H9 (cell line): ENCODE results near the gene CDH20. TPM values are rescaled to one million over a fixed set of nuclear protein-coding genes. Genes with fewer than 3 reads are reported as not detected.

ENCODE experiments used
- DNase-seq: peaks from one replicate; pipeline ENCODE4 v3.0.0-alpha.2; 2017
- H2AFZ ChIP-seq: one replicate; pipeline ENCODE4 v1.6.1; 2013; ENCODE audit warnings: mild to moderate bottlenecking, low read length, control low read depth, moderate library complexity
- H2AK5ac ChIP-seq: 2 replicates; pipeline ENCODE4 v1.6.1; 2013; ENCODE audit warnings: low read length, control low read depth, mixed read lengths; ENCODE audit not compliant: insufficient read length
- H2BK120ac ChIP-seq: one replicate; pipeline ENCODE4 v1.6.1; 2013; ENCODE audit warnings: low read depth, mild to moderate bottlenecking, low read length, control low read depth, inconsistent platforms; ENCODE audit not compliant: poor library complexity, severe bottlenecking
- H2BK12ac ChIP-seq: 2 replicates; pipeline ENCODE4 v1.6.1; 2013; ENCODE audit warnings: low read length, control low read depth, mixed read lengths, low read depth; ENCODE audit not compliant: insufficient read length
- H2BK15ac ChIP-seq: 2 replicates; pipeline ENCODE4 v1.6.1; 2013; ENCODE audit warnings: low read depth, low read length, control low read depth
- H2BK20ac ChIP-seq: one replicate; pipeline ENCODE4 v1.6.1; 2013; ENCODE audit warnings: low read depth, mild to moderate bottlenecking, low read length, control low read depth, inconsistent platforms; ENCODE audit not compliant: poor library complexity, severe bottlenecking
- H2BK5ac ChIP-seq: 2 replicates; pipeline ENCODE4 v1.6.1; 2013; ENCODE audit warnings: low read length, control low read depth, mixed read lengths; ENCODE audit not compliant: insufficient read length
- H3K14ac ChIP-seq: 2 replicates; pipeline ENCODE4 v1.6.1; 2013; ENCODE audit warnings: low read length, control low read depth; ENCODE audit not compliant: insufficient read depth
- H3K18ac ChIP-seq: 2 replicates; pipeline ENCODE4 v1.6.1; 2013; ENCODE audit warnings: low read depth, mild to moderate bottlenecking, mixed read lengths, low read length, control low read depth; ENCODE audit not compliant: insufficient read length
- H3K23ac ChIP-seq: 2 replicates; pipeline ENCODE4 v1.6.1; 2013; ENCODE audit warnings: low read length, control low read depth, mixed read lengths, low read depth; ENCODE audit not compliant: insufficient read length
- H3K23me2 ChIP-seq: 2 replicates; pipeline ENCODE4 v1.6.1; 2013; ENCODE audit warnings: low read depth, mild to moderate bottlenecking, mixed read lengths, low read length, control low read depth; ENCODE audit not compliant: insufficient read length, poor library complexity, severe bottlenecking
- H3K27ac ChIP-seq: 2 replicates; pipeline ENCODE4 v1.5.1; 2013; ENCODE audit warnings: low read length, control low read depth, mixed read lengths, low read depth; ENCODE audit not compliant: insufficient read length
- H3K27me3 ChIP-seq: 2 replicates; pipeline ENCODE4 v1.6.1; 2013; ENCODE audit warnings: low read length, control low read depth, inconsistent platforms; ENCODE audit not compliant: insufficient read depth
- H3K4ac ChIP-seq: 2 replicates; pipeline ENCODE4 v1.6.1; 2013; ENCODE audit warnings: low read depth, mild to moderate bottlenecking, control low read depth, inconsistent platforms, low read length, moderate library complexity
- H3K4me1 ChIP-seq: 2 replicates; pipeline ENCODE4 v1.6.1; 2013; ENCODE audit warnings: low read length, control low read depth, inconsistent platforms; ENCODE audit not compliant: insufficient read depth
- H3K4me2 ChIP-seq: 2 replicates; pipeline ENCODE4 v1.6.1; 2013; ENCODE audit warnings: low read length, control low read depth, mixed read lengths; ENCODE audit not compliant: insufficient read length, insufficient read depth
- H3K56ac ChIP-seq: 2 replicates; pipeline ENCODE4 v1.6.1; 2013; ENCODE audit warnings: low read depth, mild to moderate bottlenecking, mixed read lengths, low read length, control low read depth; ENCODE audit not compliant: insufficient read length
- H3K79me1 ChIP-seq: 2 replicates; pipeline ENCODE4 v1.6.1; 2013; ENCODE audit warnings: low read depth, mild to moderate bottlenecking, moderate library complexity, low read length, control low read depth, inconsistent platforms; ENCODE audit not compliant: insufficient read depth, poor library complexity, severe bottlenecking
- H3K79me2 ChIP-seq: 2 replicates; pipeline ENCODE4 v1.6.1; 2013; ENCODE audit warnings: low read length, control low read depth, inconsistent platforms; ENCODE audit not compliant: insufficient read depth
- H3K9ac ChIP-seq: 2 replicates; pipeline ENCODE4 v1.6.1; 2013; ENCODE audit warnings: low read length, control low read depth, mixed read lengths; ENCODE audit not compliant: insufficient read length; ENCODE audit errors: extremely low read depth
- H3K9me3 ChIP-seq: one replicate; pipeline ENCODE4 v1.6.1; 2013; ENCODE audit warnings: low read depth, low read length, inconsistent platforms; ENCODE audit not compliant: control insufficient read depth
- H3T11ph ChIP-seq: one replicate; pipeline ENCODE4 v1.6.1; 2013; ENCODE audit warnings: mild to moderate bottlenecking, low read length, control low read depth, inconsistent platforms
- H4K20me1 ChIP-seq: one replicate; pipeline ENCODE4 v1.6.1; 2013; ENCODE audit not compliant: control insufficient read depth, insufficient read length, insufficient read depth
- H4K5ac ChIP-seq: 2 replicates; pipeline ENCODE4 v1.6.1; 2013; ENCODE audit warnings: low read depth, mild to moderate bottlenecking, mixed read lengths, low read length, control low read depth; ENCODE audit not compliant: insufficient read length
- H4K8ac ChIP-seq: replicated peaks from 2 replicates; pipeline ENCODE4 v1.6.1; 2013; ENCODE audit warnings: low read length, control low read depth, mixed read lengths, low read depth; ENCODE audit not compliant: insufficient read length
- H4K91ac ChIP-seq: 2 replicates; pipeline ENCODE4 v1.6.1; 2013; ENCODE audit warnings: low read depth, mild to moderate bottlenecking, moderate library complexity, mixed read lengths, low read length, control low read depth; ENCODE audit not compliant: insufficient read length
- H3K27ac Mint-ChIP-seq, 3 experiments: 2 replicates in 2 of 3; 3 replicates in 1 of 3; pipeline ENCODE4 v1.8.0; 2020 to 2021; ENCODE audit warnings: mixed read lengths in 3 of 3, mild to moderate bottlenecking in 1 of 3, moderate library complexity in 1 of 3
- H3K27me3 Mint-ChIP-seq: 2 replicates; pipeline ENCODE4 v1.8.0; 2021; ENCODE audit warnings: low read depth, mild to moderate bottlenecking, moderate library complexity, mixed read lengths
- H3K36me3 Mint-ChIP-seq, 3 experiments: 2 replicates in 2 of 3; 3 replicates in 1 of 3; pipeline ENCODE4 v1.8.0; 2020 to 2021; ENCODE audit warnings: low read depth in 3 of 3, mixed read lengths in 3 of 3; ENCODE audit not compliant: insufficient read depth in 1 of 3
- H3K4me1 Mint-ChIP-seq, 2 experiments: 2 replicates each; pipeline ENCODE4 v1.8.0; 2020; ENCODE audit warnings: mixed read lengths in 2 of 2
- H3K4me3 Mint-ChIP-seq, 2 experiments: 2 replicates in 1 of 2; 3 replicates in 1 of 2; pipeline ENCODE4 v1.8.0; 2020 to 2021; ENCODE audit warnings: mild to moderate bottlenecking in 2 of 2, mixed read lengths in 2 of 2, moderate library complexity in 1 of 2
- H3K9me3 Mint-ChIP-seq, 2 experiments: 2 replicates in 1 of 2; 3 replicates in 1 of 2; pipeline ENCODE4 v1.8.0; 2020; ENCODE audit warnings: mild to moderate bottlenecking in 2 of 2, mixed read lengths in 2 of 2, moderate library complexity in 1 of 2
- total RNA-seq: library from RNA; stranded (reverse); gene quantifications from 2 replicates; pipeline ENCODE4 v1.2.1, GENCODE V29; 2021
- TF ChIP-seq, protein P1 (sequence below): fragments of 200-600 bp; sonication (generic); conservative IDR thresholded peaks from 3 replicates; pipeline ENCODE4 v1.8.0; 2021; ENCODE audit warnings: antibody characterized with exemption, mild to moderate bottlenecking

The CDH20 gene
- total RNA-seq, 1 experiment from 2014 or later = not detected

DNA sequence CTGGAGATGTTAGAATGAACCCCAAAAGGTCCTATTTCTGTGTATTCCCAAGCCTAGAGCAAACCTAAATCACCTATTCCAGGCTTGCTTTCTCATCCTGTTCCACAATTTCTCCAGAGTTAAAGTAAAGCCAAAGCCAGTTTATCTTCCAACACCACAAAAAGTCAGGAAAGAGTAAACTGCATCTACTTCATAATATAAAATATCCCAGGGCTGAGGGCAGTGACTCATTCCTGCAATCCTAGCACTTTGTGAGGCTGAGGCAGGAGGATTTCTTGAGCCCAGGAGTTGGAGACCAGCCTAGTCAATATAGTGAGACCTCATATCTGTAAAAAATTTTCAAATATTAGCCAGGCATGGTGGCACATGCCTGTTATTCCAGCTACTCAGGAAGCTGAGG is 241.4 kb downstream of the CDH20 start:
- Histone ChIP-seq H3K14ac (no peak overlapping the region), H4K20me1 (no peaks in the 10 kb centered on the region), H3K79me2 (no peaks in the 10 kb centered on the region), H3K9ac (no peak overlapping the region), H3T11ph (no peak overlapping the region), H2BK120ac (no peak overlapping the region), H3K18ac (no peak overlapping the region), H3K56ac (no peak overlapping the region), H2BK20ac (no peak overlapping the region), H2AFZ (no peak overlapping the region), H2BK12ac (no peak overlapping the region), H3K27me3 (no peaks in the 10 kb centered on the region), H3K27ac (no peak overlapping the region), H4K8ac (no peak overlapping the region), H3K4ac (no peak overlapping the region), H3K9me3 (no peaks in the 10 kb centered on the region), H3K4me1 (no peaks in the 10 kb centered on the region; the same call in 1 of the 2 replicates), H2AK5ac (no peak overlapping the region), H4K91ac (no peak overlapping the region), H2BK5ac (no peak overlapping the region), H3K79me1 (no peaks in the 10 kb centered on the region), H3K4me2 (no peak overlapping the region), H4K5ac (no peak overlapping the region), H3K23me2 (no peaks in the 10 kb centered on the region), H2BK15ac (no peak overlapping the region), H3K23ac (no peak overlapping the region)
- TF ChIP-seq, protein P1, sequence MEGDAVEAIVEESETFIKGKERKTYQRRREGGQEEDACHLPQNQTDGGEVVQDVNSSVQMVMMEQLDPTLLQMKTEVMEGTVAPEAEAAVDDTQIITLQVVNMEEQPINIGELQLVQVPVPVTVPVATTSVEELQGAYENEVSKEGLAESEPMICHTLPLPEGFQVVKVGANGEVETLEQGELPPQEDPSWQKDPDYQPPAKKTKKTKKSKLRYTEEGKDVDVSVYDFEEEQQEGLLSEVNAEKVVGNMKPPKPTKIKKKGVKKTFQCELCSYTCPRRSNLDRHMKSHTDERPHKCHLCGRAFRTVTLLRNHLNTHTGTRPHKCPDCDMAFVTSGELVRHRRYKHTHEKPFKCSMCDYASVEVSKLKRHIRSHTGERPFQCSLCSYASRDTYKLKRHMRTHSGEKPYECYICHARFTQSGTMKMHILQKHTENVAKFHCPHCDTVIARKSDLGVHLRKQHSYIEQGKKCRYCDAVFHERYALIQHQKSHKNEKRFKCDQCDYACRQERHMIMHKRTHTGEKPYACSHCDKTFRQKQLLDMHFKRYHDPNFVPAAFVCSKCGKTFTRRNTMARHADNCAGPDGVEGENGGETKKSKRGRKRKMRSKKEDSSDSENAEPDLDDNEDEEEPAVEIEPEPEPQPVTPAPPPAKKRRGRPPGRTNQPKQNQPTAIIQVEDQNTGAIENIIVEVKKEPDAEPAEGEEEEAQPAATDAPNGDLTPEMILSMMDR = no peak
- Mint-ChIP-seq H3K27ac (no peak overlapping the region), H3K4me1 (peaks cover 10% of the 10 kb centered on the region in 2 experiments), H3K9me3 (peaks cover 2 to 7% of the 10 kb centered on the region in 2 experiments; a peak in 3 of 5 replicates), H3K36me3 (peaks cover 0 to 5% (median 0%) of the 10 kb centered on the region in 3 experiments; a peak in 1 of 7 replicates), H3K27me3 (no peaks in the 10 kb centered on the region), H3K4me3 (no peak overlapping the region)
- DNase-seq = no peak
